HPDE6-E6E7 (cell line): ENCODE measurements around the gene UQCC2.

Source experiments
- DNase-seq: peaks from one replicate; pipeline ENCODE4 v3.0.0; 2011; ENCODE audit warnings: missing footprints; ENCODE audit errors: extremely low spot score

UQCC2 gene

DNA sequence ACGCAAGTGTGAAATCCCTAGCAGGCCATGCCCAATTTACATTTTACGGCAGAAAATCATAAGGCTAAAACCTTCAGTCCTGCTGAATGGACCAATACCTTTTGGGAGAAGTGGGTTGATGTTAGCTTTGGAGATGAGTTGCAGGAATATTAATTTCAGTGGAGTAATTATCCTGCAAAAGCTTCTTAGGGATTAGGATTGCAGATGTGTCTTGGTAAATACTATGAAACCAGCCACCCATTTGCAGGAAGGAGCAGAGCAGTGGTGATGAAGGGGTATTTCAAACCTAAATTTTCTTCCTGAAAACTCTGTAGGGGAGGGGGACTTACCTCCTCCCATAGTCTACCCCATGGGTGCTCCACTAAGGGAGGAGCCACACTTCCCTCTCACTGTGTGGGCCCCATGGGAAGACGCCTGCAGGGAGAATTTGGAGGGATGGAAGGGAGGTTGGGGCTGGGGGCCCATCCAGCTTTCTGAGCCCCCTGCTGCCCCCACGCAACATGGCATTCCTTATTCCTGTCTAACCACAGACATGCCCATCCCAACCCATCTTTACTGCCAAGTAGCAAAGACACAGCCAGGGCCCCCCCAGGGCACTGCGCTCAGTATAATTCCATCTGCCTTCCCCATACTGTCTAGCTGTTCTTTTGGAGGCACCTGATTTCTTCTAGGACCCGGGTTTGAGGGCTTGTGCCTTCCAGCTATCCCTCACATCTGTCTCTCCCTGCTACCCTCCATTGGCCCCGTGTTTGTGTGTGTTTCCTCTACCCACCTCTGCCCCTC, 14.6 kb upstream of the UQCC2 start:
- no peak for DNase-seq

DNA sequence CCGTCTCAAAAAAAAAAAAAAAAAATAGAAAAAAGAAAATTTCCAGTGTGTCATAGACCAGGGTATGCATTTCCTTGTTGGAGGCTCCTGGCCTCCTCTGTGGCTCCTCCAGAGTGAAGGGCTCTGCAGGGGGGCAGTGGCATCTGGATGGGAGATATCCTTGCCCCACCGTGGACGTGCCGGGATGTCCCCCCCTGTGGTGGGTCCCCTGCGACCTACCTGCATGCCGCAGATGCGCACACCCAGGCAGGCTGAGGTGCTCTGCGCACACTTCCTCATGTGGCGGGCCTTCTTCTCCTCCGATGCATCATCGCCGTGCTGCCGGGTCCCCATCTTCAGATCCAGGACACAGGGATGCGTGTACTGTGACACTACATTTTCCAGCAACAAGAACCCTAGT, 13.7 kb upstream of the UQCC2 start:
- no peak for DNase-seq

DNA sequence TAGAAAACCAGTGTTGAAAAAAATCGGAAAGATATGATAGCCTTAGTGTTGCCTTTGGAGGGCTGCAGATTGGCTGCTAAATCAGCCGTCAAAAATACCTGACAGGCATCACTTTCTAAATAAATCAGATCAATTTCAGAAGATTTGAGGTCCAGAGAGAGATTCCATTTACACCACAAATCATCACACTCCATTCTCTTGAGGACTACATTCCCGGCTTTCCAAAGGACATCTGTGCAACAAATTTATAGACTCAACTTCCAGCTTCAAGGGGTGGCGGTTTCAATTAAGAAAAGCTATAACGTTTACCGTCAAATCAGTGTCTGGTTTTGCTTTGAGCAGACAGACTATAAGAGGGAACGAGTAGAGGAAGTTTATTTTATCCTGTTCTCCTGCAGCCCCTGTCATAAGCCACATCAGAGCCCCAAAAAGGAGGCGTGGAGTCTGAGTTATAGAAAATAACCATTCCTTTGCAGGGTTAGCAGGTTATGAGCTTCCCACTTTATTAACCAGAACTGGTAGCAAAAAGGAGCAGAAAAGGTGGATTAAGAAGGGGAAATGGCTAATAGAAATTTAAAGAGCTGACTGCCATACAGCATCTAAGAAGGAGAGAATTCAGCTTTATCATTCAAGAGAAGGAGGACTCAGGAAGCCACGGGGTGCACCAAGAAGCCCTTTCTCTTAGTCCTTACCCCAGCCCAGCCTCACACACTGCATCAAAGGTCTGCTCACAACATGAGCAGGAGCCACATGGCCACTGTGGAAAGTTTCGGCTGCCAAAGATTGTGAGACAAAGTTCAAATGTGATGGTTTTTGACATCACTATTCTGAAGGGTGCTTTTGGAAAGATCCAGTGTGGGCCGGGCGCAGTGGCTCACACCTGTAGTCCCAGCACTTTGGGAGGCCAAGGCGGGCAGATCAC, 12.9 kb upstream of the UQCC2 start:
- no peak for DNase-seq

DNA sequence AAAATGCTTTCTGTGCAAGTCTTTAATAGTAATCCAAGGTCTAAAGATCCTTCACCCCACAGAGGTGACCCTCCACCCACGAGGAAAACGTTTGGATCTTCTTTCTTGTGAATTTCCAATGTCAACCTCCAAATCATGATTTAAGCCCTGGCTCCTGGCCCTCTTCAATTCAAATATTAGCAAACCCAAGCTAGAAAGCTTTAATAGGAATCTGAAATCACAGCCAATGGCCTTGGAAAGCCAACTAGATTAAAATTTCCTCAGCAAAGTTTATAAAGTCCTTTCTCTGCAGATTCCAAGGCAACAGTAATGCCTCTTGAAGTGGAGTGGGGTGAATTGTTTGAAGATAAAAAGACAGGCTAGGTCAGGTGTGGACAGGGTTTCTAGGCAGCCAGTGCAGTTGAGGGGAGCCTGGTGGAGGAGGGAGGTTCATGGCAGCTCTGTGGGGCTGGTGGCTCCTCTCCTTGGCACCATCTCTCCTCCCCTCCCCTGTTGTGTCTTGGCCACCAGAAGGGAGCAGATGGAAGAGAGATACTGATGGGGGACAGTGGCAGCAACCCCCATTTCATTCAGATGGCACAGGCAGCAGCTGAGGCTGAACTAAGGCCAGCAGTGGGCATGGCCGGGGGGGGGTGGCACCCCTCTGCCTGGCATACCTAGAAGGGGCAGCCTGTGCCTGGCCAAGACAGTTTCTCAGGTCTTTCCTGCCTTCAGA, 12.0 kb upstream of the UQCC2 start:
- no peak for DNase-seq

DNA sequence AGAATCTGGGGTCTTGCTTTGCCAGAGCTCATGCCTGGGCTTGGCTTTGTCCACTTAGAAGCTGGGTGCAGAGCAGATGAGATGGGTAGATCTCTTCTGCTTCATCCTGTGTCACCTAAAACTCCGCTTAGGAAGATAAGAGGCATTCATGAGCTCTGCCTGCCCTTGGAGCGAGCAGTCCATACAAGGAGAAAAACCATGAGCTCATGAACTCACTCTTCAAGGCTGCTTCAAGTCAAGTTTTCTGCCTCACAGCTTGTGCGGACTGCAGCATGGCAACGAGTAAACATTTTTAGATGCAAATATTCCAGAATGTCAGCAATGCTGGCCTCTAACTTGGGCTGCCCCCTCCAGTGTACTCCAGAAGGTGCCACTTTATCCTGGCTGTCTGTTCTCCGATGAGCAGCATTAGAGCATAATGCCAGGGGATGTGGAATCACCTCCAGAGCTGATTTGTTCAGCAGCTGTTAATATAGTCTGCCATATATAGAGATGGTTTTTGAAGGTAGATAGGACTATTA, 10.7 kb upstream of the UQCC2 start:
- DNase-seq = no peak

DNA sequence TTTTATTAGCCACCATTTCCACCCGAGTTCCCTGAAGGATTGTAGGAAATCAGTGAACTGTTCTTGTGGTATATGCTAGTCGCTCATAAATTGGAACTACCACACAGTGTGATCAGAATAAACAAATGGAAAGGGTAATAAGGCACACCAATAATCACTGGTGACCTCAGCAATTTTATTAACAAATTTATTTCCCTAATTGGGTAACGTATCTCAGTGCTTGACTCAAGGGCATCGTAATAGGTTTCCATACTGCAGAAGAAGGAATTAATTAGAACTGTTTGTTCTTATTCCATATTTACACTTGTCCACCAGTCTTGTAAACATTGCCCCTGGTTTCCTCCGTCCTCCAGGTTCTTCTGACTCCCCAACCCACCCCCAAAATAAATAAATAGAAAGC, 10.0 kb upstream of the UQCC2 start:
- DNase-seq = no peak

DNA sequence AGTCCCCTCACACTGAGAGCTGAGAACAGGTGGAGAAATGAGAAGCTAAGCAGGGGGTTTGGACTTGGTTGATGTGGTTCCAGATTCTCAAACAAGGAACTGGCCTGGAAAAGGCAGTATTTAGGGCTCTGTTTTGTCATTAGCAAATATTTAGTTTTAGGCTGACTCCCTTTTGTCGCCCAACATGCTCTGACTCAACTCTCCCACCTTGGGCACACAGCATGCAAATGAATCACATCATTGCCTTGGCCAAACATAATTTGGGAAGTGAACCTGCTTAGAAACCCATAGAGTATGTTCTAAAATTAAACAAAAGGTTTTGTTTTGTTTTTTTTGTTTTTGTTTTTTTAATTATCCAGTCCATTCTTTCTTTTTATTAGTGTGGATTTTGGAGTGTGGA, 9.5 kb upstream of the UQCC2 start:
- no peak for DNase-seq

DNA sequence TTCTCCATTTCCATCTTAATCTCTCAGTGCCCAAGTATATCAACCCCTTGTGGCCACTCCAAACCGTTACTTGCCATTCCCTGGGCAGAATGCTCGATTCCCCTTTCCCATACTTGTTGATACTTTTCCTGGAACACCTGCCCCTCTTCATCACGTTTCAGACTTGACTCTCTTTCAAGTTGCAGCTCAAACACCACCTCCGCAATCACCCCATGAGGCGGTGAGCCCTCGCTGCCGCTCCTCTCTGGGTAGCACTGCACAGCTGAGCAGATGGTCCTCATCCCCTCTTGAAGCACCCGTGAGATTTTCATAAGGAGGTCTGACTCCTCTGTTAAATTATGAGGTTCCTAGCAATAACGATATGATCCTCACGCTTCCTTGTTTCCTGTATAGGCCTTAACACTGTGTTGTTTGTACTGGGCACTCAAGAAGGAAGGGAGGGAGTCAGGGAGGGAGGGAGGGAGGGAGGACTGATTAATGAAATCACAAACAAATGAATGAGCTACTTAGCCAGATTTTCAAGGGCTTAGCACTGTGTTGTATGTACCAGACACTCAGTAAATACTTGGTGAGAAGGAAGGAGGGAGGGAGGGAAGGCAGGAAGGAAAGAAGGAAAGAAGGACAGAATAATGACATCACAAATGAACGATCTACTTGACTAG, 8.0 kb upstream of the UQCC2 start:
- DNase-seq = no peak

DNA sequence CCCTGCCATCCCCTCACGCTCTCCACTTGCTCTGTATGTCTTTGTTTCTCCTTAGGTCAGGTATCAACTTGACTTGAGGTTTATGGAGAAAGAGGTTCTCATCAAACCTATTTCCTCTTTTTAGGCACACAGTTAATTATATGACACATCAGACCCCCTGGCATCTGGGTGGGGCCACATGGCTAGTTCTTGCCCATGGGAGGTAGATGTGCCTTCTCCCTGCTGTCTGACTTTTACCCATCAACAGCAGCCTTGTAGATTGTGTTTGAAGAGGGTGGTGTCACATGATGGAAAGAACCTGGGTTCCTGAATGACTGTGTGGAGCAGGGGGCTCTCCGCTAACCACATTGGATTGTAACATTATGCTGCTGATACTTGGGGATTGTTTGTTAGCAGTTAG, 7.2 kb upstream of the UQCC2 start:
- DNase-seq = no peak

DNA sequence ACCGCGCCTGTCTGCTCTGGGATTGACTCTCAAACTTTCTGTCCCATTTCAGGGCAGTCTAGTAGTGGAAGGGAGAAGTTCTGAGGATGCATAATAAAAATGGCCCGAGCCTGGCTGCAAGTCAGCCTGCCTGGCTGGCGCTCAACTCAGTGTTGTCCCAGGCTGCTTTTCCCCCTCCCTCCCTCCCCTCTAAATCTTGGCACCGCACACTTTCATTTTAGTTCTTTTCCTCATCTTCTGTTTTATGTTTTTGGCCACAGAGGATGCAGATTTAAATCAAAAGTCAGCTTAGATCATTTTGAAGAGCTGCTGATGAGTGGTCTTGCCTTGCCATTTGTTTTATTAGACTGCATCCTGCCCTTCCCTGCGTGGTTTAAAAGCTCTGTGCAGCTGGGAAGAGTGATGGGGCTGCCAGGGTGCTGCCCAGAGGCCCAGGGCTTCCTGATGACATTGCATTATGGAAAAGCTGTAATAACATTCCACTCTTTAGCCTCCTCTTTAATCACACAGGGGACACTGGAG, 6.5 kb upstream of the UQCC2 start:
- no peak for DNase-seq

DNA sequence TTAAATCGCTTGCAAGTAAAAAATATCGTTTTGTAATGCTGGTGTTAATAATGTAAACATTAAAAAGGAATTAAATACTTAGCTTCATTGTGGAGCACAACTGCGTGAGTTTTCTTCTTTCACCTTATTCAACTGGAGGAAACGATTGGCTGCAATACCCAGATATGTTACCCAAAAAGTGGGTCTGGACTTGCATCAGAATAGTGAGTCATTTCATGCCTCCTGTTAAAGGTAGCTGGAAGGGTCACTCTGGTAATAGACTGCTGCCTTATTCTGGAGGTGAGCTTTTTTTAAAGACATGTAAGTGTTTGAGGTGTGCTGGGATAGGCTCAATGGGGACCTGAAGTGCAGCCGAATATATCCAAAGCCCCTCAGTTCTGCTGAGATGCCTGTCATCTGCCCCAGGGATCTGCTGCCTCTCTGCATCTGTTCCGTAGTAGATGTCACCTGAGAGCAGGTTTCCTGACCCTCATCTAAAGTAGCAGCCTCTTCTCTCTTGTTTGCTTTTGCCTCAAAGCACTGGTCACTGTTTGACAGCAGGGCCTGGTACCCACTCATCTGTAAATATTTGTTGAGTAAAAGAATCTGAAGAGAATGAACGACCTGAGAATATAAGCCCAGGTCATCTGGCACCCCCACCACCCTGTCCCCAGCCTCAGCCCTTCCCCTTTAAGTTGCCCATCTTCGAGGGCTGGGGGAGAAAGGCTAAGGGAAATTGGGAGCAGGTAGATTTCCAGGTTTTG, 5.6 kb upstream of the UQCC2 start:
- peak; percentile 67 for DNase-seq

DNA sequence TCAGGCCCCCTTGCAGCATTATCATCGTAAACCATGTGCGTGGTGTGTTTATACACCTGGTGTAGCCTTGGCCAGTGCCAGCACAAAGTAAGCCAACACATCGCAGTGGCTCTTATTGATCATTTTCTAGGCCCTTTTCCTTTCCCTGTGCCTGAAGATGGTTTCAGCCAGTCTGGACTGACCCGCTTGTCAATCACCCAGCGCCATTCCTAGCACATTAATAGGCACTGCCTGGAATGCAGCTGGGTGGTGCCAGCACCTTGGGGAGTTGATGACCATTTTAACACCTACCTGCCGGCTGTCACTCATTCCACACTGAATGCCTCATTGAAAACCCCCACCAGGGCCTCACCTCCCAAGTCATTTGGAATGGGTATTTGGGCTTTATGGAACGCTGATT, 4.9 kb upstream of the UQCC2 start:
- DNase-seq = peak; percentile 63

DNA sequence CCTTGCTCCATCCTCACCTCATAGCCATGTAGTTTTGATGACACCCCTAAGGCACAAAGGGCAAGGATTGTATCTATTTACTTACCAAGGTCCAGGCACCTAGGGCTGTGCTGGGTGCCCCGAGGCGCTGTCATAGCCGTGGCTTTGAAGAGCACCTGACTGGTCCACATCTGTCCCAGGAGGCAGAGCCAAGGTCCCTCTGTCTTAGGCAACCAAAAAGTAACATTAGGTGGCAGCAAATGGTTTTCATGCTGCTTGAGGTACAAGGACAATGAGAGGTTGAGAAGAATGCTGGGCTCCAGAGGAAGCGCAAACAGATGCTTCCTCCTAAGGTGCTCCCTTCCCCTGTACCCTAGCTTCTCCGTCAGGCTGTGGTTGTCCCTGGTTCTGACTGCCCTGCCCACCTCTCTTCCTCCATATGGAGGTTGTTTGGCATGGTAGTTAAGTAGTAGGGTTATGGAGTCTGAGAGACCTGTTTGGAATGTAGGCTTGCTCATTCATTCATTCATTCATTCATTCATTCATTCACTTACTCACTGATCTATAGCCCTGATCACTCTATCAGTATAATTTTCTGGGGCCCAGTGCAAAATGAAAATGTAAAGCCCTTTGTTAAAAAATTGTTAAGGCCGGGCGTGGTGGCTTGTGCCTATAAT, 3.0 kb upstream of the UQCC2 start:
- no peak for DNase-seq

DNA sequence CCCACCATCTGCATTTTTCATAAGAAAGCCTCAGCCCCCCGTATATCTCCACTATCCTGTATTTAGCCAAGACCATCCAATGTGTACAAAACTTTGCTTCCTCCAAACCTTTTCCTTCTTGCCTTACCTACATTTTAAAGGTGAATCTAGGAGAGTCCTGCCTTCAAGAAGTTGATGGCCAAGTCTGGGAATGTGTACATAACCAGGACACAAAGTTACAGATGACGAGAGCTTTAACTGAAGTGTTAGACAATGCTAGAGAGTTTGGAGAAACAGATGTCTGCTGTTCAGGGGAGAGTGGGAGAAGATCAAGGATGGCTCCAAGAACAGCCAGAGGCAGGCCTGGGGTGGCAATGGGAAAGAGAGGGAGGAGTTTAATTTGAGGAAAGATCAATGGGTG, 2.3 kb upstream of the UQCC2 start:
- DNase-seq = no peak

DNA sequence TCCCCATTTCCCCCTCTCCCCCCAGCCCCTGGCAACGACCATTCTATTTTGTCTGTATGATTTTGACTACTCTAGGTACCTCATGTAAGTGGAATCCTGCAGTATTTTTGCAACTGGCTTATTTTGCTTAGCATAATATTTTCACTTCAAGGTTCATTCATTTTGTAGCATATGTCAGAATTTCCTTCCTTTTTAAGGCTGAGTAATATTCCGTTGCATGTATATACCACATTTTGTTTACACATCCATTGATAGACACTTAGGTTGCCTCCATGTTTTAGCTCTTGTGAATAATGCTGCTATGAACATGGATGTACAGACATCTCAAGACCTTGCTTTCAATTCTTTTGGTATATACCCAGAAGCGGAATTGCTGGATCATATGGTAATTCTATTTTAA, 1.4 kb upstream of the UQCC2 start:
- DNase-seq = no peak

DNA sequence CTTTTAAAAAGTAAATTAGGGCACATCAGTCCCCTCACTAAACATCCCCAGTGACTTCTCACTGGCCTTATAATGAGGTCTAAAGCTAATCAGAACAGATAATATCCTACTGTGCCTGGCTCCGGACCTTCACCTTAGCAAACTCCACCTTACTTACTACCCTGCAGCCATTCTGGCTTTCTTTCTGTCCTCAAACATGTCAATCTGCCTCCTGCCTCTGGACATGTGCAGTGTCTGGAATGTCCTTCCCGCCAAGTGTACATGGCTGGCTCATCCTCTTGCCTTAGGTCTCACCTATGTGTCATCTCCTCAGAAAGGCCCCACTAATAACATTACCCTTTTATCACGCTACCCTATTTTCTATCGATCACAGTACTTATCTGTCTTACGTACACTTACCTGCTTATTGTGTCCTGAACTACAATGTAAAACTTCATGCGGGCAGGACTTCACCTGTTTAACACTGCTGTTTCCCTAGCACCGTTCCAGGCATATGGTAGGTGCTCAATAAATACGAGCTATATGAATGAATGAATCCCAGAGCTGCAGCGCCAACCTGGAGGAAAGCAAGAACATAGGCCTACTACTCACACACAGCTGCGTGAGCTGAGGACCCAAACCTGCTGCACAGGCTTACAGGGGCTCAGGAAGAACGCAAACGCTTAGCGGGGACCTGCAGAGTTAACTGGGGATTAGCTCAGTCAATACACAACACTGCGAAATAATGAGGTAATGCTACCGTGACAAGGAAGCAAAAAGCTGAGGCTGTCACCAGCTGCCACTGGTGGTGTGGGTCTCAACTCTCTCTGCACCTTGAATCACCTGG, 991 bp downstream of the UQCC2 start:
- no peak for DNase-seq

DNA sequence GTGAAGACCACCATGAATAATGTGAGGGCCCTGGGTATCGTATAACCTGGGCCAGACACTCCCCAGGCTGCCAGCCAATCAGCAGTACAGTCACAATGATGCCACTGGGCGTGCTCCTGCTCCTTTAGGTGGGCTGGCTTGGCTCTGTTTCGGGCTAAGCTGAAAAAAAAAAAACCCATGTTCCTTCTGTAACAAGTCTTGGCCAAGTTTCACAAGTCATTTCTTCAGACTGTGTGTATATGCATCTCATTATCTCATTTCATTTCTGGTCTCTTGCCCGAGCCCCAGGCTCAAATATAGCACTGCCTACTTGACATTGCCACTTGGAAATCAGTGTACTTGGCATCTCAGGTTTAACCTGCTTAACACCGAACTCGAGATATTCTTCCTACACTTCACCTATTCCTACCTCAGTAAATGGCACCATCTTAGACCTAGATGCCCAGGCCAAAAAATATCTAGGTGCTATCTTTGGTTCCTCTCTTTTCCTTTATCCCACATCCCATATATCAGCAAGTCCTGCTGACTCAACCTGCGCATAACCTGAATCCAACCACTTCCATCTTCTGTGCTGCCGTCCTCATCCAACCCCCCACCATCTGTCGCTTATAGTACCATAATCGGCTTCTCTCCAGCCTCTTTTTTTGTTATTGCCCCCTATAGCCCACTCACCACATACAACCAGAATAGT, 1.8 kb downstream of the UQCC2 start:
- no peak for DNase-seq

DNA sequence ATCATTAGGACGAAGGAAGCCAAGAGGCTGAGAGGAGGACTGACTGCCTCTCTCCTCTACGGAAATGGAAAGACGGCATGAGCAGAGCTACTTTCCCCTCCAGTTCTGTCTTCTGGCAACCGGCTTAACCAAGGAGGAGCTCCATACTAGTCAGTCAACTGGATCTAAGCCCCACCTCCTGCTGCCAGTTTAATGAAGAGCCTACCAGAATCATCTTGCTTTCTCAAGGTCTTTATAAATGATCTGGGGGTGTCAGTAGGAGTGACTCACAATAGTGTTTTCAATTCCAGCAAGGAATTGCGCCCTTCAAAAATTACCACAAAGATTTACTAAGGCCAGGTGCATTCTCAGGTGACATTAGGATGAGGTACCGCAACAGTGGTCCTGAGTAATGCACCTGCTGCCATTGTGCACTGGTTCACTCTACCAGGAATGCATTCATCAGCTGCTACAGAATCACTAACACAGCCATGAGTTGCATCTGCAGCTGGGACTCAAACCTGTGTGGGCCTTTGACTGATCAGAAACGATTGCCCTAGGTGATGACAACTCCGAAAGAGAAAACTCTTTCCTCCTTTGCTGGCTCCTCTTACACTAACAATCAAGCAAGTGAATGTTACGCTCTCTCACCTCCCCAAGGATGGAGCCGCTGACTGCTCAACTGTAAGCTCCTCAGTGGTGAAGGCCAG, 2.8 kb downstream of the UQCC2 start:
- DNase-seq = no peak
